ENCODE measurements around the gene PRDM15. TPM values are rescaled to one million over a fixed set of nuclear protein-coding genes. Genes with fewer than 3 reads are reported as not detected.

PRDM15 gene
- total RNA-seq, 1 experiment from 2014 or later = 5.7 TPM

GRCh38 chr21:41764558-41765419 lies 114.4 kb downstream of the PRDM15 start:
- H3K9me3 Mint-ChIP-seq (ENCODE audit: unreplicated experiment) = no peaks in the 10 kb centered on the region
- POLR2A ChIA-PET = interaction anchor here (0.6 to 12.7 kb wide), 16 partner anchors 11 to 437 kb away, joined by 3 to 238 read pairs (median 14); no protein-coding TSS in a partner anchor
- no TSS peak for BruUV-seq (replicated peaks)
- H3K27ac Mint-ChIP-seq (ENCODE audit: low read depth, unreplicated experiment) = peak overlapping the region; percentile 70
- H3K36me3 Mint-ChIP-seq (ENCODE audit: insufficient read depth, unreplicated experiment) = peaks cover 59% of the 10 kb centered on the region
- peaks cover 52% of the 10 kb centered on the region for H3K4me1 Mint-ChIP-seq (ENCODE audit: insufficient read depth, unreplicated experiment)
- TF ChIP-seq CTCF (IDR thresholded peaks at IDR 0.05; ENCODE audit: unreplicated experiment) = no peak
- no peaks in the 10 kb centered on the region for H3K27me3 Mint-ChIP-seq (ENCODE audit: insufficient read depth, unreplicated experiment)
- CTCF ChIA-PET = interaction anchor here (1.0 to 12.0 kb wide), 15 partner anchors 9 to 152 kb away, joined by 4 to 163 read pairs (median 8); no protein-coding TSS in a partner anchor
- peak; percentile 62 for DNase-seq (ENCODE audit: unreplicated experiment)
- H3K4me3 Mint-ChIP-seq (ENCODE audit: unreplicated experiment) = peak overlapping the region; percentile 87
- intact Hi-C loops (cut with micrococcal nuclease) = loop anchor here (5.0 to 10.0 kb wide), 2 partner anchors 37 to 600 kb away; partner anchors contain the start of gene BACE2

- ChIA-PET CTCF (interaction anchor here (0.6 to 12.0 kb wide), 11 partner anchors 12 to 1230 kb away, joined by 3 to 163 read pairs (median 8); no protein-coding TSS in a partner anchor), POLR2A (interaction anchor here (0.6 to 12.7 kb wide), 13 partner anchors 12 to 149 kb away, joined by 3 to 238 read pairs (median 54); no protein-coding TSS in a partner anchor)
- Mint-ChIP-seq H3K36me3 (ENCODE audit: insufficient read depth, unreplicated experiment) (peaks cover 60% of the 10 kb centered on the region), H3K27me3 (ENCODE audit: insufficient read depth, unreplicated experiment) (no peaks in the 10 kb centered on the region), H3K4me3 (ENCODE audit: unreplicated experiment) (peak overlapping the region; percentile 87), H3K9me3 (ENCODE audit: unreplicated experiment) (no peaks in the 10 kb centered on the region), H3K27ac (ENCODE audit: low read depth, unreplicated experiment) (no peak overlapping the region), H3K4me1 (ENCODE audit: insufficient read depth, unreplicated experiment) (peaks cover 58% of the 10 kb centered on the region)
- TF ChIP-seq CTCF (IDR thresholded peaks at IDR 0.05; ENCODE audit: unreplicated experiment) = no peak
- no peak for DNase-seq (ENCODE audit: unreplicated experiment)
- BruUV-seq (replicated peaks) = no TSS peak
- intact Hi-C loops (cut with micrococcal nuclease) = loop anchor here (1.0 to 10.0 kb wide), 3 partner anchors 37 to 599 kb away; partner anchors contain the start of gene BACE2
These were observed 115.1 kb downstream of the PRDM15 start for GRCh38 chr21:41763996-41764395.

- peak overlapping the region; percentile 87 for H3K4me3 Mint-ChIP-seq (ENCODE audit: unreplicated experiment)
- intact Hi-C loops (cut with micrococcal nuclease) = loop anchor here (1.0 to 10.0 kb wide), 3 partner anchors 36 to 599 kb away; partner anchors contain the start of gene BACE2
- POLR2A ChIA-PET = interaction anchor here (0.6 to 12.7 kb wide), 15 partner anchors 12 to 149 kb away, joined by 3 to 238 read pairs (median 18); no protein-coding TSS in a partner anchor
- no peaks in the 10 kb centered on the region for H3K27me3 Mint-ChIP-seq (ENCODE audit: insufficient read depth, unreplicated experiment)
- CTCF ChIA-PET = interaction anchor here (0.6 to 12.0 kb wide), 8 partner anchors 11 to 1229 kb away, joined by 3 to 163 read pairs (median 7); no protein-coding TSS in a partner anchor
- peak overlapping the region; percentile 62 for H3K27ac Mint-ChIP-seq (ENCODE audit: low read depth, unreplicated experiment)
- peaks cover 65% of the 10 kb centered on the region for H3K36me3 Mint-ChIP-seq (ENCODE audit: insufficient read depth, unreplicated experiment)
- no peaks in the 10 kb centered on the region for H3K9me3 Mint-ChIP-seq (ENCODE audit: unreplicated experiment)
- no peak for TF ChIP-seq CTCF (IDR thresholded peaks at IDR 0.05; ENCODE audit: unreplicated experiment)
- peak; percentile 95 for DNase-seq (ENCODE audit: unreplicated experiment)
- peaks cover 56% of the 10 kb centered on the region for H3K4me1 Mint-ChIP-seq (ENCODE audit: insufficient read depth, unreplicated experiment)
- BruUV-seq (replicated peaks) = no TSS peak
These were observed 115.7 kb downstream of the PRDM15 start for GRCh38 chr21:41763398-41763931.

Measured in MCF 10A (cell line).